NB4 (cell line): ENCODE data around the gene EIF2A.

Experiments used
- CTCF ChIP-seq: IDR thresholded peaks from one replicate; pipeline ENCODE4 v1.5.1; 2012; ENCODE audit warnings: low read depth, low read length
- MAX ChIP-seq: IDR thresholded peaks from 2 replicates; pipeline ENCODE4 v1.6.1; 2011; ENCODE audit warnings: low read depth, low read length

- TF ChIP-seq MAX (no peak), CTCF (no peak)
These were observed 9.4 kb downstream of the EIF2A start for GRCh38 chr3:150555859-150556436.
